ENCODE data around the gene TEX53. TPM values are rescaled to one million over a fixed set of nuclear protein-coding genes. Genes with fewer than 3 reads are reported as not detected.

Gene TEX53
- total and polyA plus RNA-seq, 2 donors (not counting 1 experiment from before 2014, with no cell fraction given), result not detected

GRCh38 chr9:114626415-114627020 is 31.1 kb downstream of the TEX53 start:
- Histone ChIP-seq H3K9ac (ENCODE audit: insufficient read depth, low read length) (no peak overlapping the region), H3K4me1 (ENCODE audit: control insufficient read depth, extremely low read depth, insufficient read depth, low read length) (peaks cover 3% of the 10 kb centered on the region), H3K4me3 (replicated peaks in 1 of 4; ENCODE audit: control extremely low read depth in 1 of 4, insufficient read depth in 1 of 4, low read depth in 3 of 4, low read length in 4 of 4) (no peak overlapping the region), H2AFZ (ENCODE audit: low read length) (no peak overlapping the region), H3K79me2 (ENCODE audit: control insufficient read depth, insufficient read depth, low read length) (no peaks in the 10 kb centered on the region), H3K27ac (ENCODE audit: insufficient read depth, low read length) (no peak overlapping the region), H4K20me1 (ENCODE audit: control insufficient read depth, extremely low read depth, insufficient read depth, low read length) (no peaks in the 10 kb centered on the region), H3K9me3 (ENCODE audit: control insufficient read depth, insufficient read depth, low read depth, low read length) (no peaks in the 10 kb centered on the region), H3K4me2 (ENCODE audit: extremely low read depth, insufficient read depth, low read length) (no peak overlapping the region), H3K36me3 (ENCODE audit: control insufficient read depth, insufficient read depth, low read length) (no peaks in the 10 kb centered on the region), H3K27me3 (ENCODE audit: control insufficient read depth, insufficient read depth, low read length) (no peaks in the 10 kb centered on the region)
- DNase-seq (ENCODE audit: low read depth in 2 of 2), result no peak
- no peak for TF ChIP-seq EZH2 (IDR thresholded peaks at IDR 0.05; ENCODE audit: low read length, missing control alignments)
- no peak for TF ChIP-seq CTCF (conservative IDR thresholded peaks at IDR 0.05 in 1 of 2, IDR thresholded peaks at IDR 0.05 in 1 of 2; ENCODE audit: low read depth in 1 of 2, low read length in 2 of 2)

DNA sequence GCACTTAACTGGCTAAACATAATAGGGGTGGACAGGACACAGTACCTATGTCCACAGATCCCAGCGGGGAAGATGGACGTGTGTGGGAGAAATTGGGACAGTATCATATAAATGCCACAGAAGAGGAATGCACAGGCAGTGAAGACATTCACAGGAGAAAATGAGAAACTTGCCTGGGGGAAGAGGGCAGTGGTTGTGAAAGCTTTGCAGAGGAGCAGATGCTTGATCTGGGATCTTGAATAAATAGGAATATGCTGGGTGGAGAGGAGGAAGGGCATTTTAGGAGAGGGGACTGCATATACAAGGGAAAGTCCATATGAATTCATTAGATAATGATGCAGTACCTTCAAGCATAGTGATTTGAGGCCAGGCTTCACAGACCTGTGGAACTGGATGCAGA is 32.9 kb downstream of the TEX53 start:
- H3K79me2 ChIP-seq (ENCODE audit: control insufficient read depth, insufficient read depth, low read length), result no peaks in the 10 kb centered on the region
- no peak overlapping the region for H3K4me2 ChIP-seq (ENCODE audit: extremely low read depth, insufficient read depth, low read length)
- H3K36me3 ChIP-seq (ENCODE audit: control insufficient read depth, insufficient read depth, low read length), result no peaks in the 10 kb centered on the region
- H3K27me3 ChIP-seq (ENCODE audit: control insufficient read depth, insufficient read depth, low read length), result no peaks in the 10 kb centered on the region
- H3K9me3 ChIP-seq (ENCODE audit: control insufficient read depth, insufficient read depth, low read depth, low read length), result no peaks in the 10 kb centered on the region
- peaks cover 3% of the 10 kb centered on the region for H3K4me1 ChIP-seq (ENCODE audit: control insufficient read depth, extremely low read depth, insufficient read depth, low read length)
- no peak overlapping the region for H3K4me3 ChIP-seq (replicated peaks in 1 of 4; ENCODE audit: control extremely low read depth in 1 of 4, insufficient read depth in 1 of 4, low read depth in 3 of 4, low read length in 4 of 4)
- no peaks in the 10 kb centered on the region for H4K20me1 ChIP-seq (ENCODE audit: control insufficient read depth, extremely low read depth, insufficient read depth, low read length)
- H3K9ac ChIP-seq (ENCODE audit: insufficient read depth, low read length), result no peak overlapping the region
- H2AFZ ChIP-seq (ENCODE audit: low read length), result no peak overlapping the region
- TF ChIP-seq CTCF (conservative IDR thresholded peaks at IDR 0.05 in 1 of 2, IDR thresholded peaks at IDR 0.05 in 1 of 2; ENCODE audit: low read depth in 1 of 2, low read length in 2 of 2) (no peak), EZH2 (IDR thresholded peaks at IDR 0.05; ENCODE audit: low read length, missing control alignments) (no peak)
- DNase-seq (ENCODE audit: low read depth in 2 of 2), result no peak
- no peak overlapping the region for H3K27ac ChIP-seq (ENCODE audit: insufficient read depth, low read length)

- Histone ChIP-seq H4K20me1 (ENCODE audit: control insufficient read depth, extremely low read depth, insufficient read depth, low read length) (no peaks in the 10 kb centered on the region), H3K79me2 (ENCODE audit: control insufficient read depth, insufficient read depth, low read length) (no peaks in the 10 kb centered on the region), H3K4me1 (ENCODE audit: control insufficient read depth, extremely low read depth, insufficient read depth, low read length) (peaks cover 3% of the 10 kb centered on the region), H2AFZ (ENCODE audit: low read length) (no peak overlapping the region), H3K4me2 (ENCODE audit: extremely low read depth, insufficient read depth, low read length) (no peak overlapping the region), H3K27me3 (ENCODE audit: control insufficient read depth, insufficient read depth, low read length) (no peaks in the 10 kb centered on the region), H3K4me3 (replicated peaks in 1 of 4; ENCODE audit: control extremely low read depth in 1 of 4, insufficient read depth in 1 of 4, low read depth in 3 of 4, low read length in 4 of 4) (no peak overlapping the region), H3K27ac (ENCODE audit: insufficient read depth, low read length) (no peak overlapping the region), H3K9ac (ENCODE audit: insufficient read depth, low read length) (no peak overlapping the region), H3K36me3 (ENCODE audit: control insufficient read depth, insufficient read depth, low read length) (no peaks in the 10 kb centered on the region), H3K9me3 (ENCODE audit: control insufficient read depth, insufficient read depth, low read depth, low read length) (no peaks in the 10 kb centered on the region)
- no peak for TF ChIP-seq CTCF (conservative IDR thresholded peaks at IDR 0.05 in 1 of 2, IDR thresholded peaks at IDR 0.05 in 1 of 2; ENCODE audit: low read depth in 1 of 2, low read length in 2 of 2)
- no peak for TF ChIP-seq EZH2 (IDR thresholded peaks at IDR 0.05; ENCODE audit: low read length, missing control alignments)
- DNase-seq (ENCODE audit: low read depth in 2 of 2), result peak; percentile 82 to 94
These were observed 35.5 kb downstream of the TEX53 start for GRCh38 chr9:114621975-114622609.

Measured in fibroblast of lung (primary cell).